HCT116 (cell line): ENCODE results near the gene C9orf43. TPM values are rescaled to one million over a fixed set of nuclear protein-coding genes. Genes with fewer than 3 reads are reported as not detected.

Experiments
- ATAC-seq: fragments of 200-7000 bp; cut with Tn5 transposase; 2 replicates; pipeline ENCODE4 v1.9.1; 2020; ENCODE audit warnings: mild to moderate bottlenecking, moderate library complexity
- BruUV-seq: library from RNA; stranded (reverse); fragments of 400-500 nt; replicated peaks from 2 replicates; lab custom pipeline; 2021; lab: Mats Ljungman, UMichigan
- CTCF ChIA-PET: fragments of 300-600 bp; sonication (Branson Sonifier 250); formaldehyde crosslinking; loops from one replicate; lab custom pipeline; 2021; ENCODE audit warnings: antibody characterized with exemption; lab: Charles Lee
- POLR2A ChIA-PET: fragments of 300-600, 350-600 bp; sonication (Branson Sonifier 250); formaldehyde crosslinking; loops from one replicate; lab custom pipeline; 2021; ENCODE audit warnings: antibody characterized with exemption; lab: Charles Lee
- RAD21 ChIA-PET, 2 experiments: fragments of 300-600 bp; sonication (Branson Sonifier 250); formaldehyde crosslinking; loops; one replicate each; lab custom pipeline; 2023; ENCODE audit warnings: low total read pairs in 2 of 2; ENCODE audit not compliant: uncharacterized antibody in 2 of 2, unreplicated experiment in 2 of 2, low non-redundant PET in 1 of 2; lab: Charles Lee
- DNase-seq: peaks from one replicate; pipeline ENCODE4 v3.0.0-alpha.2; 2010; ENCODE audit warnings: low read depth, low spot score
- H2AFZ ChIP-seq: fragments of 200-600 bp; shearing (Covaris generic), sonication (generic); 2 replicates; pipeline ENCODE4 v1.6.1; 2017; ENCODE audit warnings: low read depth, mixed run types, mixed read lengths, antibody characterized with exemption, low read length; ENCODE audit not compliant: poor library complexity, severe bottlenecking
- H3K27ac ChIP-seq: 2 replicates; pipeline ENCODE4 v1.5.1; 2012; ENCODE audit warnings: low read depth, low read length
- H3K27me3 ChIP-seq: fragments of 200-600 bp; sonication (generic); 2 replicates; pipeline ENCODE4 v1.6.1; 2016; ENCODE audit warnings: mixed run types, low read length, mixed read lengths; ENCODE audit not compliant: insufficient read depth
- H3K36me3 ChIP-seq, 2 experiments: fragments of 200-500 bp in 1 of 2; fragments of 200-600 bp in 1 of 2; sonication (Bioruptor generic) in 1 of 2; sonication (generic) in 1 of 2; 2 replicates each; pipeline versions ENCODE4 v1.5.1 to v1.6.1; 2014 to 2016; ENCODE audit warnings: low read length in 2 of 2, inconsistent platforms in 1 of 2, mixed read lengths in 1 of 2, mixed run types in 1 of 2; ENCODE audit not compliant: insufficient read depth in 2 of 2, control insufficient read depth in 1 of 2
- H3K4me1 ChIP-seq, 2 experiments: fragments of 200-600 bp in 1 of 2; sonication (generic) in 1 of 2; 2 replicates each; pipeline versions ENCODE4 v1.5.1 to v1.6.1; 2012 to 2017; ENCODE audit warnings: low read length in 2 of 2, inconsistent platforms in 1 of 2, mild to moderate bottlenecking in 1 of 2, mixed read lengths in 1 of 2, mixed run types in 1 of 2, moderate library complexity in 1 of 2; ENCODE audit not compliant: insufficient read depth in 2 of 2, control insufficient read depth in 1 of 2
- H3K4me2 ChIP-seq: fragments of 200-600 bp; sonication (generic); 2 replicates; pipeline ENCODE4 v1.6.1; 2017; ENCODE audit warnings: mixed run types, low read length, mixed read lengths
- H3K4me3 ChIP-seq, 2 experiments: fragments of 200-600 bp in 1 of 2; sonication (generic) in 1 of 2; replicated peaks in 1 of 2; 2 replicates each; pipeline ENCODE4 v1.5.1; 2011 to 2016; ENCODE audit warnings: low read length in 2 of 2, control low read depth in 1 of 2, low read depth in 1 of 2, mild to moderate bottlenecking in 1 of 2, mixed read lengths in 1 of 2, mixed run types in 1 of 2
- H3K79me2 ChIP-seq: fragments of 200-600 bp; sonication (generic); 2 replicates; pipeline ENCODE4 v1.6.1; 2017; ENCODE audit warnings: mild to moderate bottlenecking, mixed run types, low read length, moderate library complexity, mixed read lengths; ENCODE audit not compliant: insufficient read depth
- H3K9ac ChIP-seq: fragments of 200-600 bp; sonication (generic); 2 replicates; pipeline ENCODE4 v1.6.1; 2016; ENCODE audit warnings: low read length, mixed read lengths
- H3K9me2 ChIP-seq: fragments of 200-600 bp; sonication (generic), shearing (Covaris generic); 2 replicates; pipeline ENCODE4 v1.6.1; 2017; ENCODE audit warnings: mixed run types, mild to moderate bottlenecking, moderate library complexity; ENCODE audit not compliant: insufficient read depth
- H3K9me3 ChIP-seq, 2 experiments: fragments of 200-500 bp in 1 of 2; fragments of 200-600 bp in 1 of 2; sonication (Bioruptor generic) in 1 of 2; sonication (generic) in 1 of 2; 2 replicates each; pipeline ENCODE4 v1.6.1; 2014 to 2017; ENCODE audit warnings: low read length in 2 of 2, mixed read lengths in 2 of 2, inconsistent platforms in 1 of 2, low read depth in 1 of 2, mild to moderate bottlenecking in 1 of 2, mixed run types in 1 of 2, moderate library complexity in 1 of 2; ENCODE audit not compliant: control insufficient read depth in 1 of 2, insufficient read depth in 1 of 2
- H4K20me1 ChIP-seq: fragments of 200-600 bp; sonication (generic), shearing (Covaris generic); 2 replicates; pipeline ENCODE4 v1.6.1; 2017; ENCODE audit warnings: mixed run types, mild to moderate bottlenecking, moderate library complexity; ENCODE audit not compliant: insufficient read depth
- CBX3 ChIP-seq: IDR thresholded peaks from 2 replicates; pipeline ENCODE4 v1.6.1; 2012; ENCODE audit warnings: low read depth
- CEBPB ChIP-seq: IDR thresholded peaks from 2 replicates; pipeline ENCODE4 v1.6.1; 2012; ENCODE audit warnings: low read depth
- EGR1 ChIP-seq: IDR thresholded peaks from 2 replicates; pipeline ENCODE4 v1.6.1; 2012; ENCODE audit warnings: low read depth
- ELF1 ChIP-seq: IDR thresholded peaks from 2 replicates; pipeline ENCODE4 v1.6.1; 2012; ENCODE audit warnings: low read depth, borderline replicate concordance
- EZH2 ChIP-seq: fragments of 200-600 bp; sonication (generic); IDR thresholded peaks from 2 replicates; pipeline ENCODE4 v1.6.1; 2017; ENCODE audit warnings: antibody characterized with exemption, mixed run types
- EZH2phosphoT487 ChIP-seq: fragments of 200-600 bp; IDR thresholded peaks from 2 replicates; pipeline ENCODE4 v1.6.1; 2018; ENCODE audit warnings: antibody characterized with exemption, borderline replicate concordance
- FOSL1 ChIP-seq: IDR thresholded peaks from 2 replicates; pipeline ENCODE4 v1.6.1; 2012; ENCODE audit warnings: low read depth
- POLR2A ChIP-seq: IDR thresholded peaks from 2 replicates; pipeline ENCODE4 v1.7.0; 2011; ENCODE audit warnings: borderline replicate concordance; ENCODE audit not compliant: insufficient read depth, insufficient read length; ENCODE audit errors: extremely low read depth
- POLR2AphosphoS5 ChIP-seq: IDR thresholded peaks from 2 replicates; pipeline ENCODE4 v1.6.1; 2011; ENCODE audit warnings: mild to moderate bottlenecking, low read depth, low read length, moderate library complexity
- RAD21 ChIP-seq: IDR thresholded peaks from 2 replicates; pipeline ENCODE4 v1.6.1; 2012; ENCODE audit warnings: low read depth, mild to moderate bottlenecking
- SP1 ChIP-seq: IDR thresholded peaks from 2 replicates; pipeline ENCODE4 v1.6.1; 2012; ENCODE audit warnings: low read depth
- SRF ChIP-seq: IDR thresholded peaks from 2 replicates; pipeline ENCODE4 v1.6.1; 2012; ENCODE audit warnings: low read depth
- TCF7L2 ChIP-seq: IDR thresholded peaks from 2 replicates; pipeline ENCODE4 v1.7.0; 2011; ENCODE audit warnings: borderline replicate concordance, inconsistent platforms; ENCODE audit not compliant: insufficient read depth, insufficient read length; ENCODE audit errors: extremely low read depth
- ZNF274 ChIP-seq: fragments of 200-500 bp; sonication (Bioruptor generic); IDR thresholded peaks from 2 replicates; pipeline ENCODE4 v1.6.1; 2014; ENCODE audit warnings: mild to moderate bottlenecking, low read depth, low read length, inconsistent platforms
- intact Hi-C: fragments of 100-400 bp; cut with micrococcal nuclease; formaldehyde crosslinking; loops from 2 replicates; pipeline ENCODE4 v1.10.0; 2022
- total RNA-seq: library from RNA; stranded (reverse); gene quantifications from one replicate; pipeline ENCODE4 v1.2.1, GENCODE V29; 2021; ENCODE audit not compliant: unreplicated experiment
- TF ChIP-seq, protein P1 (sequence below): IDR thresholded peaks from 2 replicates; pipeline ENCODE4 v1.6.1; 2012; ENCODE audit warnings: low read depth
- TF ChIP-seq, protein P2 (sequence below): IDR thresholded peaks from 2 replicates; pipeline ENCODE4 v1.6.1; 2012

The C9orf43 gene
- total RNA-seq, 1 experiment from 2014 or later, result 0.71 TPM

DNA sequence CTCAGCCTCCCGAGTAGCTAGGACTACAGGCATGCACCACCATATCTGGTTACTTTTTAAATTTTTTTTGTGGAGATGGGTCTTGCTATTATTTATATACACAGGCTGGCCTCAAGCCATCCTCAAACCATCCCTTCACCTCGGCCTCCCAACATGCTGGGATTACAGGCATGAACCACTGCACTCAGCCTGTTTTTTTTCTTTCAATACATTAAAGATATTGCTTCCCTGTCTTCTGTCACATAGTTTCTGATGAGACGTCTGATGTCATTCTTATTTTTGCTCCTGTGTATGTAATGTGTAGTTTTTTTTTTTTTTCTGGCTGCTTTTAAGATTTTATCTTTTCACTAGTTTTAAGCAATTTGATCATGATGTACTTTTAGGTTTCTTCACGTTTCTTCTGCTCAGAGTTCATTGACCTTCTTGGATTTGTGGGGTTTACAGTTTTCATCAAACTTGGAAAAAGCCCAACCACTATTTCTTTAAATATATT is 41.6 kb downstream of the C9orf43 start:
- H3K27me3 ChIP-seq, result no peaks in the 10 kb centered on the region
- H4K20me1 ChIP-seq, result no peaks in the 10 kb centered on the region
- no TSS peak for BruUV-seq
- no peak overlapping the region for H3K27ac ChIP-seq
- ChIA-PET POLR2A (no interaction called here), CTCF (interaction anchor here (1.5 kb wide), 1 partner anchor 203 kb away, joined by 6 read pairs; no protein-coding TSS in a partner anchor), RAD21 (no interaction called here)
- no peaks in the 10 kb centered on the region for H3K9me2 ChIP-seq
- H2AFZ ChIP-seq, result no peak overlapping the region
- no peak overlapping the region for H3K9ac ChIP-seq
- no peak for ATAC-seq
- no peak for DNase-seq
- intact Hi-C loops, result no loop called here
- no peaks in the 10 kb centered on the region for H3K79me2 ChIP-seq
- no peaks in the 10 kb centered on the region for H3K36me3 ChIP-seq
- no peak overlapping the region for H3K4me2 ChIP-seq
- peaks cover 18 to 23% of the 10 kb centered on the region in 2 experiments for H3K4me1 ChIP-seq
- TF ChIP-seq POLR2A (no peak), SP1 (no peak)
- no peaks in the 10 kb centered on the region for H3K9me3 ChIP-seq
- H3K4me3 ChIP-seq, result no peak overlapping the region

DNA sequence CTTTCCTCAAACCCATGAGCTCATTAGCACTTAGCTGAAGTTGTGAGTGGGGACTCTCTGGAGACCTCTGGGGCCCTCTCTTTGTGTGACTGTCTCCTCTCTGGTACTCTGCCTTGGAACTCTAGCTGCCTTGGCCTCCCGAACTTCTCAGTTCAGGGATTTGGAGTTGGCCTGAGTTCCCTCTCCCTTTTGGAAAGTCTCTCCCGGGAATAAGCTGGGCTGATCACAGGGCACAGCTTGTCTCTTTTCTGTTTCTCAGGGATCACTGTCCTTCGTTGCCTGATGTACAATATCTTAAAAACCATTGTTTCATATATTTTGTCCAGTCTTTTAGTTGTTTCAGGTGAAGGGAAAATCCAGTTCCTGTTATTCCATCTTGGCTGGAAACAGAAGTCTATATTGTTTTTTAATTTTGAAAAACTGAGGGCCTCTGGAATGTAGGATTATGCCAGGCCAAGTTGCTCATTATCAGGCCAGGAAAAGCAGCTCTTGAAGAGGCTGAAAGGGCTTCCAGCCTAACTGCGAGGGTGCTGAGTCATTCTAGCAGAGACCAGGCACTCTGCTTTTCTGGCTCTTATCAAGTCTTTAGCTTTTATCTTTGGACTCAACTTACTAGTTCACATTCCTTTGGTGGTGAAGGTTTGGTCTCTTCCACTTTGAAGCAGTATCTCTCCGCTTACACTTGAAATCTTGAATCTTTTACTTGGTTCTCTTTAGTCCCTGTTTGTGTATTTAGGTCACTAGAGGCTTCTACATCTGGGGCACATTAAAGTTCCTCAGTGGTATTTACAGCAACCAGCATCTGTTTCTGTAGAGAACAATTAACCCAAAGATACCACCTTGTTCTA is 44.6 kb downstream of the C9orf43 start:
- POLR2A ChIA-PET, result interaction anchor here (1.0 to 1.7 kb wide), 3 partner anchors 8 to 203 kb away, joined by 3 to 6 read pairs (median 4); partner anchors contain the start of gene RGS3
- Histone ChIP-seq H3K4me3 (no peak overlapping the region), H3K36me3 (no peaks in the 10 kb centered on the region), H3K9me3 (no peaks in the 10 kb centered on the region), H3K9ac (peak overlapping the region; percentile 22), H3K4me1 (peaks cover 18 to 23% of the 10 kb centered on the region in 2 experiments), H2AFZ (peak overlapping the region; percentile 94), H3K9me2 (no peaks in the 10 kb centered on the region), H3K27me3 (no peaks in the 10 kb centered on the region), H4K20me1 (no peaks in the 10 kb centered on the region), H3K27ac (peak overlapping the region; percentile 67), H3K4me2 (peak overlapping the region; percentile 54), H3K79me2 (no peaks in the 10 kb centered on the region)
- DNase-seq (peak; percentile 16), ATAC-seq (peak; percentile 79)
- intact Hi-C loops, result no loop called here
- CTCF ChIA-PET, result interaction anchor here (1.1 to 2.3 kb wide), 5 partner anchors 9 to 203 kb away, joined by 4 to 15 read pairs (median 6); no protein-coding TSS in a partner anchor
- no TSS peak for BruUV-seq
- RAD21 ChIA-PET, result interaction anchor here (0.5 to 1.8 kb wide), 3 partner anchors 9 to 259 kb away, joined by 3 to 4 read pairs (median 4); no protein-coding TSS in a partner anchor
- TF ChIP-seq RAD21, result no peak
- TF ChIP-seq CEBPB, result no peak
- TF ChIP-seq, protein P1, sequence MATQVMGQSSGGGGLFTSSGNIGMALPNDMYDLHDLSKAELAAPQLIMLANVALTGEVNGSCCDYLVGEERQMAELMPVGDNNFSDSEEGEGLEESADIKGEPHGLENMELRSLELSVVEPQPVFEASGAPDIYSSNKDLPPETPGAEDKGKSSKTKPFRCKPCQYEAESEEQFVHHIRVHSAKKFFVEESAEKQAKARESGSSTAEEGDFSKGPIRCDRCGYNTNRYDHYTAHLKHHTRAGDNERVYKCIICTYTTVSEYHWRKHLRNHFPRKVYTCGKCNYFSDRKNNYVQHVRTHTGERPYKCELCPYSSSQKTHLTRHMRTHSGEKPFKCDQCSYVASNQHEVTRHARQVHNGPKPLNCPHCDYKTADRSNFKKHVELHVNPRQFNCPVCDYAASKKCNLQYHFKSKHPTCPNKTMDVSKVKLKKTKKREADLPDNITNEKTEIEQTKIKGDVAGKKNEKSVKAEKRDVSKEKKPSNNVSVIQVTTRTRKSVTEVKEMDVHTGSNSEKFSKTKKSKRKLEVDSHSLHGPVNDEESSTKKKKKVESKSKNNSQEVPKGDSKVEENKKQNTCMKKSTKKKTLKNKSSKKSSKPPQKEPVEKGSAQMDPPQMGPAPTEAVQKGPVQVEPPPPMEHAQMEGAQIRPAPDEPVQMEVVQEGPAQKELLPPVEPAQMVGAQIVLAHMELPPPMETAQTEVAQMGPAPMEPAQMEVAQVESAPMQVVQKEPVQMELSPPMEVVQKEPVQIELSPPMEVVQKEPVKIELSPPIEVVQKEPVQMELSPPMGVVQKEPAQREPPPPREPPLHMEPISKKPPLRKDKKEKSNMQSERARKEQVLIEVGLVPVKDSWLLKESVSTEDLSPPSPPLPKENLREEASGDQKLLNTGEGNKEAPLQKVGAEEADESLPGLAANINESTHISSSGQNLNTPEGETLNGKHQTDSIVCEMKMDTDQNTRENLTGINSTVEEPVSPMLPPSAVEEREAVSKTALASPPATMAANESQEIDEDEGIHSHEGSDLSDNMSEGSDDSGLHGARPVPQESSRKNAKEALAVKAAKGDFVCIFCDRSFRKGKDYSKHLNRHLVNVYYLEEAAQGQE, result no peak
- TF ChIP-seq ELF1, result no peak
- TF ChIP-seq POLR2AphosphoS5, result no peak
- TF ChIP-seq SP1, result no peak
- TF ChIP-seq SRF, result no peak
- no peak for TF ChIP-seq TCF7L2
- TF ChIP-seq, protein P2, sequence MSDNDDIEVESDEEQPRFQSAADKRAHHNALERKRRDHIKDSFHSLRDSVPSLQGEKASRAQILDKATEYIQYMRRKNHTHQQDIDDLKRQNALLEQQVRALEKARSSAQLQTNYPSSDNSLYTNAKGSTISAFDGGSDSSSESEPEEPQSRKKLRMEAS, result no peak
- no peak for TF ChIP-seq CBX3
- no peak for TF ChIP-seq EZH2phosphoT487
- TF ChIP-seq EZH2, result no peak
- TF ChIP-seq ZNF274, result no peak
- TF ChIP-seq FOSL1, result peak; percentile 25; the same call in 1 of the 2 replicates
- no peak for TF ChIP-seq EGR1
